NCI-H2196 (cell line): ENCODE data around the gene MPO.

Experiments used
- DNase-seq: peaks from one replicate; lab custom pipeline; 2025; ENCODE audit not compliant: unreplicated experiment; lab: John Stamatoyannopoulos, UW

MPO gene

GRCh38 chr17:58307468-58308172 lies 26.9 kb upstream of the MPO start:
- no peak for DNase-seq

DNA sequence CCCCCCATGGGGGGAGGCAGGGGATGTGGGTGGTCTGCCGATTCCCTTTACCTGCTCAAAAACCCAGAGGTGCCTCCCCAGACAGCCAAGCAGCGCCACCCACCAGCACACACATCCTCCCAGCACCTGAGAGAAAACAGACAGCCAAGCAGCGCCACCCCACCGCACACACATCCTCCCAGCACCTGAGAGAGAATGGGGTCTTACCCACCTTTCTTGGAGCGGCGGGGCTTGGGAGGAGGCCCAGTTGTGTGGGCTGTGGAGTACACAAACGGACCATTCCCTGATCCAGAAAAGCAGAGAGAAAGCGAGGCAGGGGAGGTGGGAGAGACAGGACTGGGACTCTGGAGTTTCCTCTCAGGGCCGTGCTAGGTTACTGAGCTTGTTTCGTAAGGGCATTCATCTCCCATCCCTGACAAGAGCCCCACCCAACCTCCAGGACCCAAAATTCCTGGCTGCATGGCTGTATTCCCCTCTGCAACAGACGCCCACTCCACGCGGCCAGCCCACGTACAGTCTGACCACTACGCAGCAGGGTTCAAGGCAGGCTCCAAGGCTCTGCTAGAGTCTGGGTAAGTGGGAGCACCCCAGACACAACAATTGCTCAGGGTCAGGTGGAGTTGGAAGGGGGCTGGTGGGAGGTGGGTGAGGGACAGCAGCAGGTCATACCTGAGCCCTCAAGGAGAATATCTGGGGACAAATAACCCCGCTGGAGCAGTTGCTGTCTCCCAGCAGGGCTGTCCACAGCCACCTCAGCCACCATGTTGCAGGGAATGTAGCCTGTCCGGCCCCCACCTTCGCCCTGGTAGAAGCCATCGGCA lies 25.6 kb upstream of the MPO start:
- no peak for DNase-seq

GRCh38 chr17:58305626-58306025 lies 24.9 kb upstream of the MPO start:
- no peak for DNase-seq

GRCh38 chr17:58304750-58305486 lies 24.2 kb upstream of the MPO start:
- no peak for DNase-seq

- peak; percentile 35 for DNase-seq
Measured at GRCh38 chr17:58303971-58304749, 23.4 kb upstream of the MPO start.

GRCh38 chr17:58302919-58303585 lies 22.3 kb upstream of the MPO start:
- DNase-seq = no peak

DNA sequence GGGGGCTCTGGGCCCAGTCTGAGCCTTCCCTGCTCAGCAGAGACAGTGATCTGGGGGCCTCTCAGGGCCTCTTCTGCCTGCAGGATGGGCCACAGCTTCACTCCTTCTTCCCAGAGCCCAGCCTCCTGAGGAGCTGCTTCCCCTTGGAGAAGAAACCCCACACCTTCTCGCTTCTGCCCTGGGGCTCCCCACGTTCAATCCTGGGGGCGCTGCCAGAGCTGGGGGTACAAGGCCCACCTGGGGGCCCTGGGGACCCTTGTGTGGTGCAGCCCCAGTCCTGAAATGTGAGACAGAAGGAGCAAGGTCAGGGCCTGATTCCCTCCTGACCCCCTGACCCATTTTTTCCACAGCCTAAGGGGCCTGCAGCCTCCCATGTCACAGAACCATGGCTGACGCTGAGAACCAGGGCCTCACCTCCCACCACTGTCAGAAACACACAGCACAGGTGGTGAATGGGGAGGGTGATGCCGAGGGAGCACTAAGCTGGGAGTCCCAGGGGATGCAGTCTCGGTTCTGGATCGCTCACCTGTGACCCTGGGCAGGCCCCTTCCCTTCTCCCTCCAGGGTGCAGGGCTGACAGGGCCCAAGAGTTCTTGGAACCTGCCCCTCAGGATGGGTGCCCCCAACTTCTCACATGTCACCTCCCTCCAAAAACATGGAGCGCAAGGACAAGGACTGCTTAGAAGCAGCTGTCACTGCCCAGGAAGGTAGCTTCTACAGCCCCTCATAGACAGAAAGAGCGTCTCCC lies 21.6 kb upstream of the MPO start:
- no peak for DNase-seq

DNA sequence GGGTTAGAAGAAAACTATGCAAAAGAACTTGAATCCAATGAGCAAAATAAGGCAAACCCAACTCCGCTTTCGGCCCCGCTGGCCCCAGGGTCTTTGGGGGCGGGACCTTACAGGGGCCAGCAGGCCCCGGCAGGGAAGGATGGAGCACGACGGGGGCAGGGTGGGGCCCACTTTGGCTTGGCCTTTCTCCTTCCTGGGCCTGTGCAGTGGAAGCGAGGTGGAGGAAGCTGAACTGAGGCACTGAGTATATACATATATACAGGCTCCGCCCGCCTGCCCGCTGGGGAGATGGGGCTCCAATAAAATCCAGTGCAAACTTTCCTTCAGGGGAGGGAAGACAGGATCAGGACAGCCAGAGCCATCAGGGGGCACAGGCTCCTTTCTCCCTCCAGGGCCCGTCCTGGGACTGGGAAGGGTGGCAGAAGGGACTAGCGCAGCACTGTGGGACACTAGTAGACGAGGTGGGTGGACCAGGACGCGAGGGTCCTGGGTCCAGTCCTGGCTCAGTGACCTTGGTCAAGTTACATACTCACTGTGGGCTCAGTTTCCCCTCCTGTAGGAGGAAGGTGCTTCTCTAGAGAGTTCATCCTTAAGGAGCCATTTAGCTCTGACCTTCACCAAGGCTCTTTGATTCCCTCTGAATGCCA lies 20.9 kb upstream of the MPO start:
- DNase-seq = no peak

DNA sequence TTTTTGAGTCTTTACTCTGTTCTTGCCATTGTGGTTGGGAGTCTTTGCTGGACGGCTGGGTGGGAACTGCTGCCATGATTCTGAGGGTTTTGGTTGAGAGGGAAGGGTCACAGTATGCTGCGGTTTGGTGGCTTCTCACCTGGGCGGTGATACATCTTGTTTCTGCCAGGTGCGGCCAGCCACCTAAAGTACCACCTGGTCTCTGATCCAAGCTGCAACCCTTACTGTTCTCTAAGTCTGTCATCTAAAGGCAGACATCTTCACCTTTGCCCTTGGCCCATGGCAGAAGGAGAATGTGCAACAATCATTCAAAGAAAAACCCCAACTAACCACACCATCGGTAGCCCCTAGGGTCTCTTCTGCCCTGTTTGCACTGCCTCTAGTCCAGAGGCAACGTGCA lies 19.6 kb upstream of the MPO start:
- no peak for DNase-seq

- no peak for DNase-seq
Measured at GRCh38 chr17:58294034-58294433, 13.3 kb upstream of the MPO start.

DNA sequence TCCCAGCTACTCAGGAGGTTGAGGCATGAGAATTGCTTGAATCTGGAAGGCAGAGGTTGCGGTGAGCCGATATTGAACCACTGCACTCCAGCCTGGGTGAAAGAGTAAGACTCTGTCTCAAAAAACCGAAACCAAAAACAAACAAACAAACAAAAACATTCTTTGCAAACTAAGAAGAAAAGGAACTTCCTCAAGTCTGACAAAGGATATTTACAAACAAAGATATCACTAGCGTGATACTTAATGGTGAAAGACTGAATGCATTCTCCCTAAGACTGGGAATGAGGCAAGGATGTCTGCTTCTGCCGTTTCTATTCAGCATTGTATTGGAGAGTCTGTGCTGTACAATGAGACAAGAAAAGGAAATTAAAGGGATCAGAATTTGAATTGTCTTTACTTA lies 10.5 kb upstream of the MPO start:
- no peak for DNase-seq

GRCh38 chr17:58289869-58290268 lies 9.1 kb upstream of the MPO start:
- no peak for DNase-seq

DNA sequence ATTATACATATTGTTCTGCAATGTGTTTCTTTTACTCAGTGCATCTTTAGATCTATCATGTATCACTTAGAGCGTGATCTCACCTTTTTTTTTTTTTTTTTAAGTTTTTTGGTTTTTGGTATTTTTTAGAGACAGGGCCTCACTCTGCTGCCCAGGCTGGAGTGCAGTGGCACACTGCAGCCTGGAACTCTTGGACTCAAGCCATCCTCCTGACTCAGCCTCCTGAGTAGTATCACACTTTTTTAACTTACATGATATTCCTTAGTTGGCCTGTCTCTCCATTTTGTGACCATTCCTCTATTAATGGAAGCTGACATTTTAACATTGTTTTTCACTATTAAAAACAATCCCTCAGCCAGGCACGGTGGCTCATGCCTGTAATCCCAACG lies 4.7 kb upstream of the MPO start:
- no peak for DNase-seq

GRCh38 chr17:58284613-58285421 lies 4.1 kb upstream of the MPO start:
- DNase-seq = no peak

- DNase-seq = no peak
Measured at GRCh38 chr17:58283674-58284612, 3.2 kb upstream of the MPO start.

DNA sequence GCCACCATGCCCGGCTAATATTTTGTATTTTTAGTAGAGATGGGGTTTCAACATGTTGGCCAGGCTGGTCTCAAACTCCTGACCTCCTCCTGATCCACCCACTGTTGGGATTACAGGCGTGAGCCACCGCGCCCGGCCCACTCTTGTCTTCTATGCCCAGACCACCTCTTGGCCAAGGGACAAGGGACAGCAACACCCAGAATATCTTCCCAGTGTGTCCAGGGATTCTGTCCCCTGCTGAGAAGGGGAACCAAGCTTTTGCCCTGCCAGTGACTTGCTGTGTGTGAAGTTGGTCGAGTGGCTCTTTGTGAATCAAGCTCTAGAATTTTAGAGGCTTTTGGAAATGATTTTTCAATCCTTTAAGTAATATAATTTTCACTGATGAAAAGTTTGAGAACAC lies 1.7 kb upstream of the MPO start:
- no peak for DNase-seq

DNA sequence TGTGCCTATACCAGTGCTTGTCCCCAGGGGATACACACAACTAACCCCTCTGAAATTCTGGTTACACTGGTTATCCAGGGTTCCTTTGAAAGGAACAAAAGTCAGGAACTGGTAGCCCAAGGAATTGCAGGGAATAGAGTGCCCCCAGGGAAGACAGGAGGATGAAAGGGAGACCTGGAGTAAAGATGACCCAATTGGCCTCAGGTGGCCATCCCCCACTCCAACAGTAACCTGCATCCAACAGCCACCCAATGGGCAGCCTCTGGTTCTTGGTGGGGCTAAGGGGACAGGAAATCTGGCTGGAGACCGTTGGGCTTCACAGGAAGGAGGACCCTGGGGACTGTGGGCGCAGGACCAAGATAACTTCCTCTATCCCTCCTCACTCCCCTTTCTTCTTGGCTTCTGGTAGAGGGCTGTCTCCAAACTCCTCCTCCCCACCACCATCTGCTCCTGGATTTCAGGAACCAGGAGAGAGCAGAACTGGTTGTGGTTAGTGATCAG lies 826 bp upstream of the MPO start:
- no peak for DNase-seq
